Measurements from ENCODE around the gene FAM169A. TPM values are rescaled to one million over a fixed set of nuclear protein-coding genes. Genes with fewer than 3 reads are reported as not detected.

Gene FAM169A
- total and polyA plus RNA-seq, 2 of the 4 experiments (the other 2 are of a cell fraction), result under 0.01 TPM; not detected in 1

DNA sequence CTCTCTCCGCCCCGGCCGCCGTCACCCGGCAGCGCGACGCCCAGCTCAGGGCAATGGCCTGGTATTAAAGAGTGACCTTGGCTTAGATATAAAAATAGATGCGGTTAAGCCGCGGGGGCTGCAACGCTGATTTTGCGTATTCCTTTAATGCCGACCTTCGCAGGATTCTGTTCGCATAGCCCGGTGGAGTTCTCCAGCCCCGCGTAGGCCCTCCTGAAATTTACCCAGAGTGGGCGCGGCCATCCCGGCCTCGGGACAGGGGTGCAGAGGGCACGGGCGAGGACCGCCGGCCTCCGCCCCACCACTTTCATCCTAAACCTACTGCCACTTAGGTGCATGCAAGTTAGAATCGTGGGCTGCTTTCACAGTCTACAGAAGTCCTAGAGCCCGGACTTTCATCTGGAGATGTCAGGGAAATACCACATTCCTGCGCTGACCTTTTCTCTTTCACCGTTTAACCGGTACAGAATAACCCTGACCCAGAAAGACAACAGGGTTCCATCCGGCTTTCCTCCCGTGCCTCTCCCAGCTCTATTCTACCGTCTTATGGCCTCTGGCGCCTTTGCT lies 492 bp upstream of the FAM169A start:
- POLR2A ChIA-PET (ENCODE audit: unreplicated experiment), result no interaction called here

More for the DNA sequence above, 492 bp upstream of the FAM169A start:
- Histone ChIP-seq H2BK5ac (ENCODE audit: low read depth, low read length, poor library complexity, severe bottlenecking) (no peak overlapping the region), H3K4me3 (ENCODE audit: insufficient read depth, low read depth, low read length) (peak overlapping the region; percentile 44; the same call in 1 of the 2 replicates), H2AFZ (replicated peaks; ENCODE audit: low read length, poor library complexity) (peak overlapping the region; percentile 91), H3K9me3 (ENCODE audit: control insufficient read depth, insufficient read depth, low read length) (no peaks in the 10 kb centered on the region), H3K27ac (ENCODE audit: insufficient read depth, low read length) (no peak overlapping the region), H3K18ac (ENCODE audit: low read depth, low read length) (no peak overlapping the region), H3K56ac (ENCODE audit: extremely low read depth, insufficient read depth, low read length) (no peak overlapping the region), H3K4ac (ENCODE audit: low read depth, low read length) (no peak overlapping the region), H3K4me1 (ENCODE audit: control insufficient read depth, insufficient read depth, low read length) (no peaks in the 10 kb centered on the region), H3K23ac (ENCODE audit: low read depth, low read length) (no peak overlapping the region), H4K20me1 (ENCODE audit: insufficient read depth, low read length) (no peaks in the 10 kb centered on the region), H3K36me3 (ENCODE audit: control insufficient read depth, insufficient read depth, low read length) (no peaks in the 10 kb centered on the region), H2AK9ac (replicated peaks; ENCODE audit: low read depth, low read length, poor library complexity) (no peak overlapping the region), H2BK120ac (ENCODE audit: low read depth, low read length) (no peak overlapping the region), H4K5ac (ENCODE audit: low read depth, low read length) (no peak overlapping the region), H3K14ac (replicated peaks; ENCODE audit: low read depth, low read length) (no peak overlapping the region), H3K9ac (ENCODE audit: low read depth, low read length) (no peak overlapping the region), H3K27me3 (ENCODE audit: control insufficient read depth, insufficient read depth, low read length) (peaks cover 49% of the 10 kb centered on the region), H4K91ac (ENCODE audit: insufficient read depth, low read depth, low read length) (no peak overlapping the region), H3K79me1 (ENCODE audit: low read depth in 1 of 2, low read length in 2 of 2) (no peaks in the 10 kb centered on the region), H3K9me1 (ENCODE audit: insufficient read depth, low read length) (no peaks in the 10 kb centered on the region), H3K4me2 (ENCODE audit: low read depth, low read length) (peak overlapping the region; percentile 19; the same call in 1 of the 2 replicates), H4K8ac (ENCODE audit: low read depth in 2 of 2, low read length in 2 of 2) (no peak overlapping the region), H2BK20ac (ENCODE audit: low read depth, low read length) (no peak overlapping the region), H2AK5ac (ENCODE audit: low read depth, low read length) (no peak overlapping the region), H2BK15ac (ENCODE audit: low read depth, low read length) (no peak overlapping the region)
- no peak for DNase-seq
- no peak for TF ChIP-seq MAFK (IDR thresholded peaks at IDR 0.05; ENCODE audit: low read depth, low read length)
- TF ChIP-seq MXI1 (IDR thresholded peaks at IDR 0.05; ENCODE audit: borderline replicate concordance, low read depth, low read length), result no peak
- TF ChIP-seq MAZ (IDR thresholded peaks at IDR 0.05; ENCODE audit: borderline replicate concordance, low read depth, low read length), result no peak
- no peak for TF ChIP-seq RAD21 (IDR thresholded peaks at IDR 0.05; ENCODE audit: low read length)
- no peak for TF ChIP-seq CTCF (conservative IDR thresholded peaks at IDR 0.05; ENCODE audit: low read depth, low read length)
- TF ChIP-seq RCOR1 (IDR thresholded peaks at IDR 0.05; ENCODE audit: insufficient replicate concordance, low read length), result no peak
- TF ChIP-seq RFX5 (IDR thresholded peaks at IDR 0.05; ENCODE audit: low read depth, low read length), result no peak
- TF ChIP-seq FOS (IDR thresholded peaks at IDR 0.05; ENCODE audit: low read depth, low read length), result no peak
- TF ChIP-seq USF2 (IDR thresholded peaks at IDR 0.05; ENCODE audit: low read depth, low read length), result no peak
- no peak for TF ChIP-seq ELK1 (IDR thresholded peaks at IDR 0.05; ENCODE audit: borderline replicate concordance, low read depth, low read length)
- no peak for TF ChIP-seq CEBPB (IDR thresholded peaks at IDR 0.05; ENCODE audit: low read depth, low read length)
- TF ChIP-seq BHLHE40 (IDR thresholded peaks at IDR 0.05; ENCODE audit: low read depth, low read length), result no peak
- TF ChIP-seq CHD1 (IDR thresholded peaks at IDR 0.05; ENCODE audit: low read depth, low read length), result no peak
- TF ChIP-seq POLR2A (IDR thresholded peaks at IDR 0.05; ENCODE audit: low read depth, low read length), result no peak
- TF ChIP-seq NFE2L2 (IDR thresholded peaks at IDR 0.05; ENCODE audit: low read depth, low read length), result no peak
- TF ChIP-seq SMC3 (IDR thresholded peaks at IDR 0.05; ENCODE audit: low read depth, low read length), result no peak
- CTCF ChIA-PET, result no interaction called here
- in situ Hi-C loops (cut with MboI; ENCODE audit: low sequenced_read_pairs), result no loop called here
- no TSS peak for BruUV-seq (replicated peaks)
- ATAC-seq (ENCODE audit: low read depth), result no peak
- dilution Hi-C loops (cut with HindIII; ENCODE audit: low sequenced_read_pairs, unreplicated experiment), result no loop called here
- intact Hi-C loops (cut with micrococcal nuclease), result no loop called here
- 33% methylated on average over 1 of the region's 37 CpGs; no CpG with 5 or more reads in 1 of the 2 experiments for WGBS, 2 experiments (ENCODE audit: extremely low coverage in 2 of 2, insufficient read length in 1 of 2)
